Stimulated activated CD4-positive, alpha-beta T cell treated with anti-CD3 and anti-CD28 coated beads, Interleukin-1b, Interleukin-23, amount 100 ng/mL, for 24 hours (primary cell): ENCODE results near the gene BTD.
"Not testable (repeated sequence)": the region's sequence is repeated elsewhere in the genome, so short reads cannot be mapped to it uniquely, and the experiment has no call there.

Experiments
- DNase-seq, 4 experiments: peaks; one replicate each; pipeline ENCODE4 v3.0.0-alpha.2; 2020; ENCODE audit warnings: low read depth in 4 of 4, low spot score in 1 of 4

BTD gene

DNA sequence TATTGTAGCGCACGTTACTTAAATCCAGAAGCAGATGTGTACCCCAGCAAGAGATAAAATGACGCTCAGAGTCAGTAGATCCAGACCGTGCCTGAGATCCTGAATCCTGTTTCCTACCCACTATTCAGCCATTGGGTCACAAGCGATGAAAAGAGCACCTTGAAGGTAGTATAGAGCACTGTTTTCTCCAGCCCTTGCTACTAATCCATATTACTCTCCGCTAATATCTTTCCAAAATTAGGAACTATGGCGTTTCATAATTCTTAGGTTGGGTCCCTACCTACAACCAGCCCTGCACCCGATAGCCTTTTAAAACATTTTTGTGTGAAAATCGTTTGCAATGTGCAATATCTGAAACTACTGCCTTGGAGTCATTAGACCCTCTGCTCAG lies 596 bp downstream of the BTD start:
- DNase-seq: no peak

DNA sequence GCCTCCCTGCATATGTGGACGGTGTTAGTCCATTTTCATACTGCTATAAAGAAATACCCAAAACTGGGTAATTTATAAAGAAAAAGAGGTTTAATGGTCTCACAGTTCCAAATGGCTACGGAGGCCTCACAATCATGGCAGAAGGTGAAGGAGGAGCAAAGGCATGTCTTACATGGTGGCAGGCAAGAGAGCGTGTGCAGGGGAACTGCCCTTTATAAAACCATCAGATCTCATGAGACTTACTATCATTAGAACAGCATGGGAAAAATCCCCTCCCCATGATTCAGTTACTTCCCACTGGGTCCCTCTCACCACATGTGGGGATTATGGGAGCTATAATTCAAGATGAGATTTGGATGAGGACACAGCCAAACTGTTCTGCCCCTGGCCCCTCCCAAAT lies 1.3 kb downstream of the BTD start:
- DNase-seq: not testable (repeated sequence)

DNA sequence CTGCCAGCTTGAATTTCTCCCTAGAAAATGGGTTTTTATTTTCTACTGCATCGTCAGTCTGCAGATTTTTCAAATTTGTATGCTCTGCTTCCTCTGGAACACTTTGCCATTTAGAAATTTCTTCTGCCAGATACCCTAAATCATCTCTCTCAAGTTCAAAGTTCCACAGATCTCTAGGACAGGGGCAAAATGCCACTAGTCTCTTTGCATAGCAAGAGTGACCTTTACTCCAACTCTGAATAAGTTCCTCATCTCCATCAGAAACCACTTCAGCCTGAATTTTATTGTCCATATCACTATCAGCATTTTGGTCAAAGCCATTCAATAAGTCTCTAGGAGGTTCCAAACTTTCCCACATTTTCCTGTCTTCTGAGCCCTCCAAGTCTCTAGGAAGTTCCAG lies 3.0 kb downstream of the BTD start:
- DNase-seq: not testable (repeated sequence)

DNA sequence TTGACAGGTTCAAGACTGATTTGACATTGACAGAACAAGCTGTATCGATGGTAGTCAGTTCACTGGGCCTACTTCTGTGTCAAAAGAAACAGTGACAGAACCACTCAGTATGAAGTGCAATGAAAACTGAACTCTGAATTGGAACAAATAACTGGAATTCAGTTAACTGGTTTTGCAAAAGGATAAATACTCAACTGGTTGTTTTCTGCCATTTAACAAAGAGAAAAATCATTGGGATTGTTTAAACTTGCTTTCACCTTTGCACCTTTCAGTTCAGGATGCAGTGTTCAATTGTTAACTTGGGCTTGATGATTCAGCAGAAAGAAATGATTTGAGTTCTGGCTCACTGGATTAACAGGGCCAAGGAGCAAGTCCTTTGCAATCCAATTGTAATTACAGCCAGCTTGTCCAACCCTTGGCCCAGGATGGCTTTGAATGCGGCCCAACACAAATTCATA lies 4.9 kb downstream of the BTD start:
- no peak for DNase-seq

DNA sequence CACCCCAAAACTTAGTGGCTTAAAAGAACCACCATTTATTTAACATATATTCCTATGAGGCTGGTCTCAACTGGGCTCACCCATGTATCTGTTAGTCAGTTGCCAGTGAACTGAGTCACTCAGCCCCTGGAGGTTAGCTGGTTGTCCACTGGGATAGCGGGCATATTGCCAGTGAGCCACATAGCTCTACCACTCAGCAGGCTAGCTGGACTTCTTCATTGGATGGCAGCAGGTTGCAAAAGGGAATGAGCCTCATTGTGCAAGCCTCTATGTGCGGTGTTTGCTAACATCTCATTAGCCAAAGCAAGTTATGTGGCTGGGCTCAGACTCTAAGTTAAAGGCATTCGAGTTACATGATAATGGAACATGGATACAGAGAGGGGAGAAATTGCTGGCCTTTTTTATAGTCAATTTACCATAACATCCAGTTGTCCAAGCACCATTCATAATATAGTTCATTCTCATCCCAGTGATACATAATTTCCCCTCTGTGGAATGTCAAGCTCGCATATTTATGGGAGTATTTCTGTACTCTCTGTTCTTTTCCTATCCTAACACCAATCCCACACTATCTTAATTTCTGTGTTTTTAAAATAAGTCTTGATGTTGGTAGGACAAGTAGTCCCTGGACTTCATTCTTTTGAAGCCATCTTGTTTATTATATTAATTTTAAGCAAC lies 8.7 kb downstream of the BTD start:
- DNase-seq: no peak

DNA sequence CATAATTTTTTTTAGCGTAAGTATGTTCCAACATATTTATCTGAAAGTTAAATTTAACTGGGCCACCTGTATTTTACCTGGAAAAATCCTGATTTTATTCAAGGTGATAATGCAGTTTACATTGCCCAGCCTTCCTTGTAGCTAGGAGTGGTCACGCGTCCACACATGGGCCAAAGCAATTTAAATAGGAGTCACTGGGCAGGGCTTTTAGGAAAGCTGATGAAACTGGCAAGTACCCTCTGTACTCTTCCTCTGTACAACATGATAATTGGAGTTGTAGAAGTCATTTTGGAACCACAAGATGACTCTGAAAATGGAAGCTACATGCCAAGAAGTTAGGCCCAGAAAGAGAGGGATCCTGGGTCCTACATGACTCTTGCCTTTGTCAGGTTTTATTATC lies 9.5 kb downstream of the BTD start:
- DNase-seq: no peak

DNA sequence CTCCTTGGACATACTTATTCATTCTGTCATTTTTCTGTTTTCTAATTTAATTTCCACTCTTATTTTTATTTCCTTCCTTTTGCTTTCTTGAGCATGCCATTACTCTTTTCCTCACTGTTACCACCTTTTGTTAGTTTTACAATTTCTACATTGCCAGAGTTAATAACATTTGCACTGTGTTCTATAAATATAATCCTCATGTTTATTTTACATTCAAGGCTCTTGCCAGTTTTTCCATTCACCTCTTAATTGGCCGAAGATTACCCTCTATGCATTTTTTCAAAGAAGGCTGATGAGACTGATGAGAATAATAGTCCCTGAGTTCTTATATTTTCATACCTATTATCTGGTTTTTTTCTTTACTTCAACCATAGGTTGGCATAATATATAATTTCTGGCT lies 10.5 kb downstream of the BTD start:
- no peak for DNase-seq

DNA sequence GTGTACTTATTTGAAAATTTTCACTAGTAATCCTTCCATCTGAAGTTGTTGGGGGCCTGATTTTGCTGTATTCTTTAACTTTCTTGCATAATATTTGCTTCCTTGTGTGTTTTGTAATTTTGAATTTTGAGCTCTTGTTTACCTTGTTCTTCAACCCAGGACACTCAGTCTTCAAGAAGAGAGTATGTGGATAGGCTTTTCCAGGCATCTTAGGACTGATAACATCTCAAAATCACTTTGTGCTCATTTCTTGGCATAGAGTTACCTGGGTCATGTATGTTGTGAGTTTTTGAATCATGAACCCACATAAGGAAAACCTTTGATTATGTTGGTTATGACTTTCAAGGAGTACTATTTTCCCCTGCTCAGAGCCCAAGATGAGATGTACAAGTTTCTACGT lies 13.4 kb downstream of the BTD start:
- DNase-seq: no peak

DNA sequence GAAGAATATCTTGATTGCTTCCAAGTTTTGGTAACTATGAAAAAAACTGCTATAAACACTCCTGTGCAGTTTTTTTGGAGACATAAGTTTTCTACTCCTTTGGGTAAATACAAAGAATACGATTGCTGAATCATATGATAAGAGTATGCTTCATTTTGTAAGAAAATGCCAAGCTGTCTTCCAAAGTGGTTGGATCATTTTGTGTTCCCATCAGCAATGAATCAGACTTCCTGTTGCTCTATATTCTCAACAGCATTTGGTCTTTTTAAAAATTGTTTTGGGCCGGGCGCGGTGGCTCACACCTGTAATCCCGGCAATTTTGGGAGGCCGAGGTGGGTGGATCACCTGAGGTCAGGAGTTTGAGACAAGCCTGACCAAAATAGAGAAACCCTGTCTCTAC lies 14.5 kb downstream of the BTD start:
- no peak for DNase-seq

DNA sequence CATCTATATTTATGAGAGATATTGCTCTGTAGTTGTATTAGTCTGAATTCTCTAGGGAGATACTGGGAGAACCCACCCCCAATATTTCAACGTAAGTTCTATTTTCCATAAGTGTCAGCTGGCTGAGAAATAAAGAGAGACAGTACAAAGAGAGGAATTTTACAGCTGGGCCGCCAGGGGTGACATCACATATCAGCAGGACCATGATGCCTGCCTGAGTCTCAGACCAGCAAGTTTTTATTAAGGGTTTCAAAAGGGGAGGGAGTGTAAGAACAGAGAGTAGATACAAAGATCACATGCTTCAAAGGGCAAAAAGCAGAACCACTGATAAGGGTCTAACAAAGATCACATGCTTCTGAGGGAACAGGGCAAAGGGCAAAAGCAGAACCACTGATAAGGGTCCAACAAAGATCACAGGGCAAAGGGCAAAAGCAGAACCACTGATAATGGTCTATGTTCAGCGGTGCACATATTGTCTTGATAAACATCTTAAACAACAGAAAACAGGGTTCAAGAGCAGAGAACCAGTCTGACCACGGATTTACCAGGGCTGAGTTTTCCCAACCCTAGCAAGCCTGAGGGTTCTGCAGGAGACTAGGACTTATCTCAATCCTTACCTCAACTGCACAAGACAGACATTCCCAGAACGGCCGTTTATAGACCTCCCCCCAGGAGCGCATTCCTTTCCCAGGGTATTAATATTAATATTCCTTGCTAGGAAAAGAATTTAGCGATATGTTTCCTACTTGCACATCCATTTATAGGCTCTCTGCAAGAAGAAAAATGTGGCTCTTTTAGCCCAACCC lies 18.3 kb downstream of the BTD start:
- not testable (repeated sequence) for DNase-seq

DNA sequence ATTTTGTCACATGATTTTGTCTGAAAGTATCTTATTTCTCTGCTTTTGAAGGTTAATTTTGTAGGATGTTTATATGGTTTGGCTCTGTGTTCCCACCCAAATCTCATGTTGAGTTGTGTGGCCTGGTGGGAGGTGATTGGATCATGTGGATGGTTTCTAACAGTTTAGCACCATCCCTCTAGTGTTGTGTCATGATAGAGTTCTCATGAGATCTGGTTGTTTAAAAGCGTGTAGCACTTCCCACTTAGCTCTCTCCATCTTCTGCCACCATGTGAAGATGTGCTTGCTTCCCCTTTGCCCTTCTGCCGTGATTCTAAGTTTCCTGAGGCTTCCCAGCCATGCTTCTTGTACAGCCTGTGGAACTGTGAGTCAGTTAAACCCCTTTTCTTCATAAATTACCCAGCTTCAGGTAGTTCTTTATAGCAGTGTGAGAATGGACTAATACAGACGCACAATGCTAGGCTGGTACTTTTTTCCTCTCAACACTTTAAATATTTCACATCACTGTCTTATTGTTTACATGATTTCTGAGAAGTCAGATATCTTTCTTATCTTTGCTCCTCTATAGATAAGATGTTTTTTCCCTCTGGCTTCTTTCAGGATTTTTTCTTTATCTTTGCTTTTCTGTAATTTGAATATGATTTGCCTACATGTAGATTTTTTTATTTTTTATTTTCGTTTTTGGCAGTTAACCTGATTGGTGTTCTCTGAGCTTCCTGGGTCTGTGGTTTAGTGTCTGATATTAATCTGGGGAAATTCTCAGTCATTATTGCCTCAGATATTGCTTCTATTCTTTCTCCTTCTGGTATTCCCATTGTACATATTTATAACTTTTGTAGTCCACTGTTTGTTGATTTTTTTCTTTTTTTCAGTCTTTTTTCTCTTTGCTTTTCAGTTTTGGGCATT lies 22.2 kb downstream of the BTD start:
- DNase-seq: no peak

DNA sequence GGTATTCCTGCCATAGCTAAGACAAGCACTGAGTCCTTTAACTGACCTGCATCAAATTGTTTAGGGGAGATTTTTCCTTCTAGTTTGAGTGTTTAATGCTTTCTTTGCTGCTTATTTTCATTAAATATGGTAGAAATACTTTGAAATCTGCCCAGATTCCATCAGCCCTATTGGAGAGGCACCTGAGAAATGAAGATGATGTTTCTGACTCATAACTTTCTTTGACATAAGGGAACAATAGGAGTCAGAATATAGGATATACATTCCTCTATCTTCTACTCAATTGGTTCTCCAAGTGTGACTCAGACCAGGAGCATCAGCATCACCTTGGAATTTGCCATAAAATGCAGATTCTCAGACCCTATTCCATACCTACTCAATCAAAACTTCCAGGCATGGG lies 27.4 kb downstream of the BTD start:
- no peak for DNase-seq

DNA sequence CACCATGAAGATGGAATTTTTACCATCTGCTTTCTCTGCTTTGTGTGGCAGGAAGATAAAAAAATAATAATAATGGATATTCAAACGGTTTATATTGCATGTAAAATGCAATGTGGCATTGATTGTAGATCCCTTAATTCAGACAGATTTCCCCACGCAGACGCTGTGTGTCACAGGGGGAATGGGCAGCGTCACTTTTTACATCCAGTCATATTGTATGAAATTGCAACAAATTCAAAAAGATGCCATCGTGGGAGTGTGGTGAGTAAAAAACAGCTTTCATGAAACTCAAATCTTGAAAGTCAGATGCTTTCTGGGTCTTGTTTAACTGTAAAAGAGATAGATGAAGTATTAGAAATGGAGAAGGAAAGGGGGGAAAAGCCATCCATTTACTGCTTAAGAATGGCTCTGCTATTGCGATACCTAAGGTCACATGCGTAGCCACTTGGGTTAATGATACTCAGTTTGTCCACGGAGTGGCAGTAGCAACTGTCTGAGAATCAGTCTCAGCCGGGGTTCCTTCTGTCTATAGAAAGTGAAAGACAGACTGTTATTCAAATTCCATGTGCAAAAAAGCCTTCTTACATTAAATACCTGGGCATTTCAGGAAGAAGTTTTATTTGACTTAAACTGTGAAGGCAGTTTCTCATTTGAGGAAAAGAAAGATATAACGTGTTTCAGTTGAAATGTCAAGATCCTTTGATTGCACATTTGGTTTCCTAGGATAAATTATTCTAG lies 28.5 kb downstream of the BTD start:
- DNase-seq: peak in 1 of 4 experiments; percentile 25

DNA sequence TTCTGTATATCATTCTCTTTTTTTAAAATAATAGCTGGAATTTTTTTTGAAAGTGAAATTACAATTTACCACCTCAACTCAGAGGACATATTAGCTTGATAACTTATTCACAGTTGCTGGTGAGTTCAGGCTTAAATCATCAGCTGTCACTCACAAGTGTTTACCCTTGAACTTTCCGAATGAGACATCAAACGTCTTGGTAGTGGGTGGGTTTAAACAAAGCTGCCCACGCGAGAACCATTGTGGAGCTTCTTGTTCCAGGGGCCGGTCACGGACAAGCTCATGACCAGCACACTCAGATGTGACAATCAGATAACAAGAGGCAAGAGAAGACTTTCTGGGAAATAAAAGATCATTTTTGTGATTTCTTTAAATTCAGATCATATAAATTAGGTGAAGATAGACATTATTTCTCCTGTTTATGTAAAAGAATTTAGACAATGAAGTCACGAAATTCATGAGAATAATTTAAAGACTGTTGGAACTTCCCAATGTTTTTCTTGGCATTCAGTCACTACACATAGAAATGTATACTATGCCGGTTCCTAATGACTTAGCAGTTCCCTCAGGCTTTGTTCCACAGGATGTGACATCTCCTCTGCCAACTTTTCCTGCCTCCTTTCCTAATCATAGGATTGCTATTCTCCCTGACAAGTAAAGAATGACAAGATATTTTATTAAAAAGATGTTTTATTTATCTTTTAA lies 29.3 kb downstream of the BTD start:
- no peak for DNase-seq

DNA sequence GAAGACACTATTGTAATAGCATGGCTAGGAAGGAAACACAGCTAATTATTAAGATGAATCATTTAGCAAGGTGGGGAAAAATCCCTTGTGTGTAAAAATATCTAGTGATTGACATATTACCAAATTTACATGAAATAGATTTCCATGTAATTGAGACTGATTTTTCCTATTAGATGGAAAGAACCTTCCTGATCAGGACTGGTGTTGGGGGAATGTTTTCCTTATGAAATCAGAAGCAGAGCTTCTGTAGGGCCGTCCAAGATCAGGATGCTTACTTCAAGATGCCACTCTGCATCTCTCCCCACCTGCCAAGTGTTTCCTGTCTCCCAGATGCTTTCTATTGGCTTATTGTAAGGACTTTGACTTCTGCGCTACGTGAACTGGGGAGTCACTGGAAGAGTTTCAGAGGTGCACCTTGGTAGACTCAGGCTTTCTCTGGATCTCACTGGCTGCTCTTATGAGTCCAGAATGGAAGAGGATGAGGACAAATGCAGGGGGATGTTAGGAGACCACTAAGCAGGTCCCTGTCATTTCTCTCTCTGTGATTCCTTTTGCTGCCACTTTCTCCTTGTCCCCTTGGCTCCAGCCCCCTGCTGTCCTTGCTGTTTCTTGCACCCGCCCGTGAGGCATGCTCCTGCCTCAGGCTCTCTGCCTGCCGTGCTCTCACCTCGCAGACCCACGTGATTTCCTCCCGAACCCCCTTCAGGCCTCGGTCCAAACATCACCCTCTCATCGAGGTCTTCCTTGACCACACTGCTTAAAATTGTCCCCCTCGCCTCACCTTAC lies 30.1 kb downstream of the BTD start:
- DNase-seq: no peak

DNA sequence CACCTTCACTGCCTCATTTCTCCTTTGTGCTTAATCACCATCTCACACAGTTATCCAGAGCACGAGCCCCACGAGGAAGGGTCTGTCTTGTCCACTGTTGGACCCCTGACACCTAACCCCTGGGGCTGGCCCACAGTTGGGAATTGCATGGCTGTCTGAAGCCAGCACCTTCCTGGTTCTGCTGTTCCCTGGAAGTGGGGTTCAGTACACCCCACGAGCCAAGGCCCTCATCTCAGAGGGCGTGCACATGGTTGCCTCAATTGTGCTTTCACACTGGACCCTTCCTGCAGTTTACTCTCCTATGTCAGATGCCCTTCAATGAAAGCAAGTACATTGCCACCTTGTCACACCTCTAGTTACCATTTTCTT lies 30.7 kb downstream of the BTD start:
- DNase-seq: no peak

DNA sequence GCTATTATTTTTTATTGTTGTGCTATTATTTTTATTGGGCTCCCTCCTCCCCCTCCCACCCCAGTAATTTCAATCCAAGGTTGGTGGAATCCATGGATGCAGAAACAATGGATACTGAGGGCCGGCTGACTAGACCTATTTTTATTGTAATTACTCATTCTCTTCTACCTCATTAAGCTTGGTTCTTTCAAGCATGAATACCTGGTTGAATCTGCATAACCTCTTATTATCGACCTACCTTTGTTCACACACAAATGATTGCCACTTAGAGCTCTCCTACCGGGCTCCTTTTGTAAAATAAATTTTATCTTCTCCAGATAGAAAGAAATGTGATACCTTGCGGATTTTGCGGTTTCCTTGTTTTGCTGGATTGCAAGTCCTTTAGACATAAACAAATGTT lies 31.6 kb downstream of the BTD start:
- DNase-seq: no peak

DNA sequence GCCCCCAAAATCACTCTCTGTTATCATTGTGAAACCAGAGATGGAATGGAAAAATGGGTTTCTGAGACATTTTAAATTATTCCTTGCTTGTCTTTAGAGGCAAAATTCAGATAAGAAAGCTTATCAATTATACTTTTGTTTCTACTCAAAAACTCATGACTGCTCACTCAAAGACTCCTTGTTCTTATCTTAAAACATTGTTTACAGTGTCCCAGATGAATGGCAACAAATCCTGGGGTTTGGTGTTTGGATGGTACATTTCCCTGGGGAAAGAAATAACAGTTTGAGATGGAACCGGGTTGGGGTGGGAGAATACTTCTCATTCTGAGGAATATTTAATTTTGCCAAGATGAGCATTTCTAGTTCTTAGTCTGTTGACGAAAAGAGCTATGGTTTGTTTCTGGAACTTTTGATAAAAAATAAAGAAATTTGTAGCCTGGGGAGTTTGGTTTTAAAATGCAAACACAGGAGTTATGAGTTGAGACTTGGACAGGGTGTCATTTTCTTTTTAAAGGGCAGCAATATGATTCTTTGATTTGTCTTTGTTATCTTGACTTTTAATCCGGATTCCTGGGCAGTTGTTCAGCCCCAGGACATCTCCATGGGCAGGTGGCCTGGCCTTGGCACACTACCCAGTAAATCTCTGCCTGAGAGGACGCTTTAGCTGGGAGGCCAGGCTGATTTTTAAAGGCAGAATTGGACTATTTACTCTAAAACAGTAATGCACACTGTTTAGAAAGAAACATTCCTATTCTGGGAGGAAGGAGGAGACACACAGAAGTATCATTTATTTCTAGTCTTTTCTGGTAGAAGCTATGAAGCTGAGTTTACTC lies 32.4 kb downstream of the BTD start:
- DNase-seq: no peak

DNA sequence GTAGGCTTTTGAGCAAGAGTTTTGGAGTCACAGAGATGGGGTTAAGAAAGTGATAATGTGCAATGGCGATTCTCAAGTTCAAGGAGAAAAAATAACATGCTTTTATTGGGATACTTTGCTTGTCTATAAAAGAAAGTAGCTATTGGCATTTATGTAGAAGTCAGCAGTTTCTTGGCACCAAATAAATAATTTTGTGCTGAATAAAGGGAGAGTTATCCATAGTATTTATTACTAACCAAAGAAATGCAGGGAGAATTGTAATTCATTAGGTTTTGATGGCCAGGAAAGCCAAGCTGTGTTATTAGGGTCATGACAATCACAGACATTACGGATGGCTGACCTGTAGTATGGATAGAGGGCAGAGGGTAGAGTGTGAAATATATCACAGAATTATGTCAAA lies 33.1 kb downstream of the BTD start:
- no peak for DNase-seq
